K562 (cell line): ENCODE data around the gene STK24. TPM values are rescaled to one million over a fixed set of nuclear protein-coding genes. Genes with fewer than 3 reads are reported as not detected.

ENCODE experiments used
- ATF1 ChIP-seq, 2 experiments: fragments of 450-650 bp in 1 of 2; IDR thresholded peaks; 2 replicates each; pipeline ENCODE4 v1.6.1; 2016; ENCODE audit warnings: missing compliant biosample characterization in 1 of 2, missing genetic modification characterization in 1 of 2
- ATF7 ChIP-seq: fragments of 450-650 bp; IDR thresholded peaks from 2 replicates; pipeline ENCODE4 v1.7.1; 2014; ENCODE audit warnings: mild to moderate bottlenecking, moderate library complexity
- CBFB ChIP-seq: sonication (generic); formaldehyde crosslinking; IDR thresholded peaks from 2 replicates; pipeline ENCODE4 v1.4.0; 2020; ENCODE audit warnings: mild to moderate bottlenecking, missing genetic modification reagents
- CHD2 ChIP-seq: IDR thresholded peaks from 2 replicates; pipeline ENCODE4 v1.6.1; 2011; ENCODE audit warnings: low read depth, low read length
- CREBBP ChIP-seq: IDR thresholded peaks from one replicate; pipeline ENCODE4 v1.6.1; 2012; ENCODE audit warnings: low read depth, mild to moderate bottlenecking, control low read depth, inconsistent platforms, low read length
- CTBP1 ChIP-seq: fragments of 450-650 bp; IDR thresholded peaks from 2 replicates; pipeline ENCODE4 v1.6.1; 2016; ENCODE audit warnings: borderline replicate concordance
- HOXB6 ChIP-seq: fragments of 250-450 bp; sonication (Bioruptor Pico); IDR thresholded peaks from 2 replicates; pipeline ENCODE4 v1.5.1; 2022; ENCODE audit warnings: mild to moderate bottlenecking, borderline replicate concordance
- NFE2L1 ChIP-seq: fragments of 450-650 bp; IDR thresholded peaks from 2 replicates; pipeline ENCODE4 v1.6.1; 2016; ENCODE audit warnings: missing genetic modification characterization, low read depth, mild to moderate bottlenecking, missing compliant biosample characterization, moderate library complexity, borderline replicate concordance
- PHTF2 ChIP-seq: fragments of 250-450 bp; sonication (Bioruptor Pico); IDR thresholded peaks from 2 replicates; pipeline ENCODE4 v1.5.0; 2021; ENCODE audit warnings: mild to moderate bottlenecking
- SREBF1 ChIP-seq: fragments of 150-350 bp; IDR thresholded peaks from 2 replicates; pipeline ENCODE4 v1.6.1; 2014; ENCODE audit warnings: antibody characterized with exemption, low read depth, low read length, borderline replicate concordance
- TARDBP ChIP-seq: fragments of 450-650 bp; IDR thresholded peaks from 2 replicates; pipeline ENCODE4 v1.6.1; 2016
- U2AF2 ChIP-seq: fragments of 200-400 bp; formaldehyde crosslinking; optimal IDR thresholded peaks from 2 replicates; pipeline ENCODE3; 2017; ENCODE audit warnings: low read depth, mild to moderate bottlenecking, low read length
- ZBED1 ChIP-seq: IDR thresholded peaks from 2 replicates; pipeline ENCODE4 v1.6.1; 2014
- ZBTB7A ChIP-seq: IDR thresholded peaks from 2 replicates; pipeline ENCODE4 v1.6.1; 2011; ENCODE audit warnings: low read depth, mild to moderate bottlenecking, low read length, moderate library complexity, borderline replicate concordance; ENCODE audit not compliant: control insufficient read depth
- ZFPM2 ChIP-seq: fragments of 250-450 bp; sonication (Bioruptor Pico); IDR thresholded peaks from 2 replicates; pipeline ENCODE4 v1.5.1; 2022; ENCODE audit warnings: mild to moderate bottlenecking
- ZNF133 ChIP-seq: fragments of 250-450 bp; sonication (Bioruptor Pico); IDR thresholded peaks from 2 replicates; pipeline ENCODE4 v1.4.0; 2020; ENCODE audit warnings: mild to moderate bottlenecking
- ZNF77 ChIP-seq: fragments of 250-450 bp; sonication (Bioruptor Pico); IDR thresholded peaks from 2 replicates; pipeline ENCODE4 v1.5.0; 2020
- ZNF780A ChIP-seq: fragments of 250-450 bp; sonication (Bioruptor Pico); IDR thresholded peaks from 2 replicates; pipeline ENCODE4 v1.5.0; 2021; ENCODE audit warnings: mild to moderate bottlenecking
- polyA plus RNA-seq, 8 experiments: library from polyadenylated mRNA; depleted of rRNA in 4 of 8; stranded (reverse) in 5 of 8; unstranded in 3 of 8; fragments of >200 nt; fragmentation: Nextera tagmentation in 2 of 8; fragmentation: Illumina TruSeq in 1 of 8; extraction: Ambion mirVana in 2 of 8; extraction: Trizol in 1 of 8; gene quantifications; 2 replicates each; pipeline versions ENCODE4 v1.2.1 to v1.2.3, GENCODE V29; 2011 to 2014; ENCODE audit warnings: inconsistent platforms in 1 of 8, missing spikeins in 1 of 8
- total RNA-seq, 7 experiments: library from RNA; depleted of rRNA in 6 of 7; stranded (reverse); fragments of >200 nt in 6 of 7; fragmentation: Illumina TruSeq in 2 of 7; extraction: Trizol in 2 of 7; gene quantifications; 2 replicates each; pipeline versions ENCODE4 v1.2.1 to v1.2.3, GENCODE V29; 2011 to 2021; ENCODE audit warnings: low replicate concordance in 1 of 7
- TF ChIP-seq, protein P1 (sequence below): fragments of 450-650 bp; formaldehyde crosslinking; IDR thresholded peaks from 2 replicates; pipeline ENCODE4 v1.4.0; 2022; ENCODE audit warnings: mild to moderate bottlenecking, moderate library complexity
- TF ChIP-seq, protein P2 (sequence below): fragments of 250-450 bp; sonication (Bioruptor Pico); IDR thresholded peaks from 2 replicates; pipeline ENCODE4 v1.5.0; 2021; ENCODE audit warnings: mild to moderate bottlenecking, borderline replicate concordance
- TF ChIP-seq, protein P3 (sequence below): fragments of 450-650 bp; formaldehyde crosslinking; IDR thresholded peaks from 2 replicates; pipeline ENCODE4 v1.4.0; 2022; ENCODE audit warnings: missing genetic modification characterization

The STK24 gene
- total and polyA plus RNA-seq, 9 of the 15 experiments (the other 6 are each of a cell fraction or from before 2014, with no cell fraction given), result 3.8 to 78.4 (median 28.2) TPM

DNA sequence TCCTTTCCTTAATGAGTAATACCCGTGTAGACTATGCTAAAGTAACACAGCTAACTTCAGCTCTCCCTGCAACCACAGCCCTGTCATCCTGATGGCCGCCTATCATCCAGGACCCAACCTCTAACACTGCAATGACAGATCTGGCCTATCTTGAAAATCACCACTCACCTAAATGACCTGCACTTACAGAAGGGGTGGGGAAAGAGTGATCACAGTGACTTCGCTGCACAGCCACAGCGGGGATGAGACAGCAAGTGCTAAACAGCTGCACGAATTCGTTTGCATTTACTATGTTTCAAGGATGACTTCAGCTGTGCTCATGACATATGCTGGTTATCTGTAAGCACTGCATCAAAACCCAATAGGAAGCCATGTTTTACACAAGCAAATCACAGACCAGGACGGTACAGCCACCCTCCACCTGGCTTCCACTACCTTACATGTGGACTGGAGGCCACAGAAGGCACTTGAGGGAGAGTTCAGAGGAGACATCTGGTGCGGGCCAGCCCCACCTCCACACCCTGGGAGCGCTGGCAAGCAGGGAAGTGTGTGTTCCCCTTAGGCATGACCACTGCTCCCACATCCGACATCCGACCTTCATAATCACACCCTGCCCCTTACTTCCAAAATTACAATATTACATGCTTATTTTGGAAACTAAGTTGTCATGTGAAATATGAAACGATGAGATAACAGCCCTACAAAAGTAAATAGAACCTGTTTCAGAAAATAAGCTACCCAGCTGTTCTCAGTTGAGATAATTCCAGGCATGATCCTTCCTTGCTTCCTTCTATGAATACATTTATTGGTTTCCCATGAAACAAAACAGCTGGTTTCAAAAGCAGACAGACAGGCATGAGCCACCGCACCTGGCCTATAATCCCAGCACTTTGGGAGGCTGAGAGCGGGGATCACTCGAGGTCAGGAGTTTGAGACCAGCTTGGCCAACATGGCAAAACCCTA, 95.7 kb downstream of the STK24 start (continued):
- TF ChIP-seq ZBED1, result no peak
- TF ChIP-seq ATF7, result peak; percentile 78
- no peak for TF ChIP-seq CHD2
- TF ChIP-seq TARDBP, result no peak
- TF ChIP-seq ZBTB7A, result no peak
- TF ChIP-seq ZNF133 (CRISPR knock-in tag), result no peak
- TF ChIP-seq NFE2L1, result no peak
- TF ChIP-seq, protein P1, sequence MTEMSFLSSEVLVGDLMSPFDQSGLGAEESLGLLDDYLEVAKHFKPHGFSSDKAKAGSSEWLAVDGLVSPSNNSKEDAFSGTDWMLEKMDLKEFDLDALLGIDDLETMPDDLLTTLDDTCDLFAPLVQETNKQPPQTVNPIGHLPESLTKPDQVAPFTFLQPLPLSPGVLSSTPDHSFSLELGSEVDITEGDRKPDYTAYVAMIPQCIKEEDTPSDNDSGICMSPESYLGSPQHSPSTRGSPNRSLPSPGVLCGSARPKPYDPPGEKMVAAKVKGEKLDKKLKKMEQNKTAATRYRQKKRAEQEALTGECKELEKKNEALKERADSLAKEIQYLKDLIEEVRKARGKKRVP (CRISPR knock-in tag), result no peak
- TF ChIP-seq, protein P2, sequence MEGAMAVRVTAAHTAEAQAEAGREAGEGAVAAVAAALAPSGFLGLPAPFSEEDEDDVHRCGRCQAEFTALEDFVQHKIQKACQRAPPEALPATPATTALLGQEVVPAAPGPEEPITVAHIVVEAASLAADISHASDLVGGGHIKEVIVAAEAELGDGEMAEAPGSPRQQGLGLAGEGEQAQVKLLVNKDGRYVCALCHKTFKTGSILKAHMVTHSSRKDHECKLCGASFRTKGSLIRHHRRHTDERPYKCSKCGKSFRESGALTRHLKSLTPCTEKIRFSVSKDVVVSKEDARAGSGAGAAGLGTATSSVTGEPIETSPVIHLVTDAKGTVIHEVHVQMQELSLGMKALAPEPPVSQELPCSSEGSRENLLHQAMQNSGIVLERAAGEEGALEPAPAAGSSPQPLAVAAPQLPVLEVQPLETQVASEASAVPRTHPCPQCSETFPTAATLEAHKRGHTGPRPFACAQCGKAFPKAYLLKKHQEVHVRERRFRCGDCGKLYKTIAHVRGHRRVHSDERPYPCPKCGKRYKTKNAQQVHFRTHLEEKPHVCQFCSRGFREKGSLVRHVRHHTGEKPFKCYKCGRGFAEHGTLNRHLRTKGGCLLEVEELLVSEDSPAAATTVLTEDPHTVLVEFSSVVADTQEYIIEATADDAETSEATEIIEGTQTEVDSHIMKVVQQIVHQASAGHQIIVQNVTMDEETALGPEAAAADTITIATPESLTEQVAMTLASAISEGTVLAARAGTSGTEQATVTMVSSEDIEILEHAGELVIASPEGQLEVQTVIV (CRISPR knock-in tag), result no peak
- no peak for TF ChIP-seq PHTF2
- no peak for TF ChIP-seq ZNF780A (CRISPR knock-in tag)
- no peak for TF ChIP-seq U2AF2
- TF ChIP-seq SREBF1, result no peak
- TF ChIP-seq ZNF77 (CRISPR knock-in tag), result no peak
- TF ChIP-seq ATF1 (CRISPR knock-in tag; IDR thresholded peaks at IDR 0.05), result no peak
- TF ChIP-seq ATF1 (tag; IDR thresholded peaks at IDR 0.05), result peak; percentile 53
- TF ChIP-seq CREBBP, result no peak
- TF ChIP-seq, protein P3, sequence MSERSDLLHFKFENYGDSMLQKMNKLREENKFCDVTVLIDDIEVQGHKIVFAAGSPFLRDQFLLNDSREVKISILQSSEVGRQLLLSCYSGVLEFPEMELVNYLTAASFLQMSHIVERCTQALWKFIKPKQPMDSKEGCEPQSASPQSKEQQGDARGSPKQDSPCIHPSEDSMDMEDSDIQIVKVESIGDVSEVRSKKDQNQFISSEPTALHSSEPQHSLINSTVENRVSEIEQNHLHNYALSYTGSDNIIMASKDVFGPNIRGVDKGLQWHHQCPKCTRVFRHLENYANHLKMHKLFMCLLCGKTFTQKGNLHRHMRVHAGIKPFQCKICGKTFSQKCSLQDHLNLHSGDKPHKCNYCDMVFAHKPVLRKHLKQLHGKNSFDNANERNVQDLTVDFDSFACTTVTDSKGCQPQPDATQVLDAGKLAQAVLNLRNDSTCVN (CRISPR knock-in tag), result no peak
- no peak for TF ChIP-seq CBFB (CRISPR knock-in tag)
- TF ChIP-seq ZFPM2 (CRISPR knock-in tag), result no peak
- TF ChIP-seq CTBP1, result peak; percentile 86
- no peak for TF ChIP-seq HOXB6 (CRISPR knock-in tag)
